NCI-H2081 (cell line): Measurements from ENCODE around the gene CXCR6.

Experiments used
- DNase-seq, 2 experiments: peaks; one replicate each; lab custom pipeline; 2025; lab: John Stamatoyannopoulos, UW

Gene CXCR6

GRCh38 chr3:45922039-45922326 is 21.3 kb upstream of the CXCR6 start:
- DNase-seq: no peak

- no peak for DNase-seq
Measured at GRCh38 chr3:45922950-45923590, 20.2 kb upstream of the CXCR6 start.

- no peak for DNase-seq
Measured at GRCh38 chr3:45923755-45924154, 19.5 kb upstream of the CXCR6 start.

GRCh38 chr3:45927881-45928280 is 15.4 kb upstream of the CXCR6 start:
- no peak for DNase-seq

- peak in 1 of 2 experiments; percentile 4 for DNase-seq
Measured at GRCh38 chr3:45929042-45929679, 14.1 kb upstream of the CXCR6 start.

- no peak for DNase-seq
Measured at GRCh38 chr3:45931496-45931895, 11.8 kb upstream of the CXCR6 start.

GRCh38 chr3:45932112-45932511 is 11.2 kb upstream of the CXCR6 start:
- DNase-seq: no peak

GRCh38 chr3:45933591-45933990 is 9.7 kb upstream of the CXCR6 start:
- no peak for DNase-seq

- DNase-seq: no peak
Measured at GRCh38 chr3:45936261-45936660, 7.0 kb upstream of the CXCR6 start.

GRCh38 chr3:45937206-45938042 is 5.8 kb upstream of the CXCR6 start:
- DNase-seq: no peak

GRCh38 chr3:45938043-45938435 is 5.2 kb upstream of the CXCR6 start:
- DNase-seq: no peak

- DNase-seq: peak; percentile 73 to 82
Measured at GRCh38 chr3:45938864-45939263, 4.4 kb upstream of the CXCR6 start.

- peak in 1 of 2 experiments; percentile 1 for DNase-seq
Measured at GRCh38 chr3:45939341-45939771, 3.9 kb upstream of the CXCR6 start.

- no peak for DNase-seq
Measured at GRCh38 chr3:45940004-45940780, 3.1 kb upstream of the CXCR6 start.

- DNase-seq: no peak
Measured at GRCh38 chr3:45940781-45941365, 2.4 kb upstream of the CXCR6 start.

GRCh38 chr3:45942051-45942825 is 1.0 kb upstream of the CXCR6 start:
- peak in 1 of 2 experiments; percentile 36 for DNase-seq

GRCh38 chr3:45944830-45945620 is 1.8 kb downstream of the CXCR6 start:
- no peak for DNase-seq

GRCh38 chr3:45946307-45946706 is 3.0 kb downstream of the CXCR6 start:
- DNase-seq: no peak

GRCh38 chr3:45946875-45947274 is 3.6 kb downstream of the CXCR6 start:
- no peak for DNase-seq

GRCh38 chr3:45947361-45947760 is 4.1 kb downstream of the CXCR6 start:
- no peak for DNase-seq
